ENCODE results near the gene SOX5. TPM values are rescaled to one million over a fixed set of nuclear protein-coding genes. Genes with fewer than 3 reads are reported as not detected.

The SOX5 gene
- total RNA-seq, 1 experiment from 2014 or later = not detected

- Mint-ChIP-seq H3K27me3 (ENCODE audit: unreplicated experiment) (no peaks in the 10 kb centered on the region), H3K9me3 (ENCODE audit: low read depth, unreplicated experiment) (no peaks in the 10 kb centered on the region), H3K4me1 (ENCODE audit: low read depth, unreplicated experiment) (no peaks in the 10 kb centered on the region), H3K36me3 (ENCODE audit: insufficient read depth, unreplicated experiment) (no peaks in the 10 kb centered on the region), H3K4me3 (ENCODE audit: low read depth, unreplicated experiment) (no peak overlapping the region), H3K27ac (ENCODE audit: unreplicated experiment) (no peak overlapping the region)
- no TSS peak for BruUV-seq (replicated peaks)
- intact Hi-C loops (cut with micrococcal nuclease; ENCODE audit: unreplicated experiment) = no loop called here
- CTCF ChIA-PET = no interaction called here
- DNase-seq = no peak
- TF ChIP-seq CTCF (IDR thresholded peaks at IDR 0.05; ENCODE audit: unreplicated experiment) = no peak
Observed at GRCh38 chr12:23810329-23810902, 139.1 kb downstream of the SOX5 start.

DNA sequence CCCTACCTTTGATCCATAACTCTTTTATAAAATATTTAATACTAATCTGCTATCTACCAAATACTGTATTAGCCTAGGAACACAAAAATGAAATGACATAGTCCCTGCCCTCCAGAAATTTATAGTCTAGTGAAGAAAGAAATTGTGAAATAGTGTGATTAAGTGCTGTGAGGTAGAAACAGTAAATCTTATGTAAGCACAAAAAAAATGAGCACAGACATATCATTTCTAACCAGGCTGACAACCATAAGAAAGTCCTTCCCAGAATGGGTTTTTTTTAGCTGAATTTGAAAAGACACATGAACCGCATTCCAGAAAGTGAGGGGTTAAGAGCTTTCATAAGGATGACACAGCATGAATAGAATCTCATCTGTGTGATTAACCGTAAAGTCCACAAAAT, 145.9 kb downstream of the SOX5 start:
- CTCF ChIA-PET = no interaction called here
- DNase-seq = no peak
- BruUV-seq (replicated peaks) = no TSS peak
- intact Hi-C loops (cut with micrococcal nuclease; ENCODE audit: unreplicated experiment) = no loop called here
- H3K27me3 Mint-ChIP-seq (ENCODE audit: unreplicated experiment) = no peaks in the 10 kb centered on the region
- no peaks in the 10 kb centered on the region for H3K36me3 Mint-ChIP-seq (ENCODE audit: insufficient read depth, unreplicated experiment)
- H3K4me3 Mint-ChIP-seq (ENCODE audit: low read depth, unreplicated experiment) = no peak overlapping the region
- no peak overlapping the region for H3K27ac Mint-ChIP-seq (ENCODE audit: unreplicated experiment)
- peaks cover 3% of the 10 kb centered on the region for H3K9me3 Mint-ChIP-seq (ENCODE audit: low read depth, unreplicated experiment)
- no peaks in the 10 kb centered on the region for H3K4me1 Mint-ChIP-seq (ENCODE audit: low read depth, unreplicated experiment)
- TF ChIP-seq CTCF (IDR thresholded peaks at IDR 0.05; ENCODE audit: unreplicated experiment) = no peak

DNA sequence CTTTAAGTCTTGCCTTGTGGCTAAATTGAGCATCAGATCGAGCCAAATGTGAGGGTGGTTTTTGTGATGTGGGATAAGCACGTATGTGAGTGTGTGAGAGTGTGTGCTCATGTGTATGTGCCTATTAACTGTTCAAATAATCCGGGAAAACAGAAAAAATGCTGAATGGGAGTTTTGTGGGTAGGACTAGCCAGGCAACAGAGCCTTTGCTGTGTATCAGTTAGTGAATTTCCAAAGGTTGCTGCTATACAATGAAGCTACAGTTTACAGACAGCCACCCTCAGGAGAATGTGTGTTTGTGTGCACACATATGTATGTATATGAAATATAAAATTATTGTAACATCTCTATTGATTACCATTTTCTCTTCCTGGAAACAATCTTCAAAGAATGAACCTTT, 154.0 kb downstream of the SOX5 start:
- no peak for DNase-seq
- no peaks in the 10 kb centered on the region for H3K27me3 Mint-ChIP-seq (ENCODE audit: unreplicated experiment)
- no peak for TF ChIP-seq CTCF (IDR thresholded peaks at IDR 0.05; ENCODE audit: unreplicated experiment)
- H3K27ac Mint-ChIP-seq (ENCODE audit: unreplicated experiment) = no peak overlapping the region
- no peaks in the 10 kb centered on the region for H3K36me3 Mint-ChIP-seq (ENCODE audit: insufficient read depth, unreplicated experiment)
- CTCF ChIA-PET = no interaction called here
- no peak overlapping the region for H3K4me3 Mint-ChIP-seq (ENCODE audit: low read depth, unreplicated experiment)
- H3K4me1 Mint-ChIP-seq (ENCODE audit: low read depth, unreplicated experiment) = no peaks in the 10 kb centered on the region
- intact Hi-C loops (cut with micrococcal nuclease; ENCODE audit: unreplicated experiment) = no loop called here
- H3K9me3 Mint-ChIP-seq (ENCODE audit: low read depth, unreplicated experiment) = no peaks in the 10 kb centered on the region
- BruUV-seq (replicated peaks) = no TSS peak

GRCh38 chr12:23781118-23781517, 168.4 kb downstream of the SOX5 start:
- no peak overlapping the region for H3K4me3 Mint-ChIP-seq (ENCODE audit: low read depth, unreplicated experiment)
- no peak overlapping the region for H3K27ac Mint-ChIP-seq (ENCODE audit: unreplicated experiment)
- intact Hi-C loops (cut with micrococcal nuclease; ENCODE audit: unreplicated experiment) = no loop called here
- DNase-seq = no peak
- H3K36me3 Mint-ChIP-seq (ENCODE audit: insufficient read depth, unreplicated experiment) = no peaks in the 10 kb centered on the region
- peaks cover 5% of the 10 kb centered on the region for H3K9me3 Mint-ChIP-seq (ENCODE audit: low read depth, unreplicated experiment)
- no peak for TF ChIP-seq CTCF (IDR thresholded peaks at IDR 0.05; ENCODE audit: unreplicated experiment)
- no peaks in the 10 kb centered on the region for H3K4me1 Mint-ChIP-seq (ENCODE audit: low read depth, unreplicated experiment)
- no peaks in the 10 kb centered on the region for H3K27me3 Mint-ChIP-seq (ENCODE audit: unreplicated experiment)
- CTCF ChIA-PET = interaction anchor here (0.6 to 0.7 kb wide), 2 partner anchors 162 to 521 kb away, joined by 4 read pairs; no protein-coding TSS in a partner anchor
- BruUV-seq (replicated peaks) = no TSS peak
